Ovary (tissue), 10 donors: ENCODE results near the gene AVPI1. TPM values are rescaled to one million over a fixed set of nuclear protein-coding genes. Genes with fewer than 3 reads are reported as not detected.

ENCODE experiments used
- DNase-seq, 5 donors: peaks; one replicate each; pipeline ENCODE4 v3.0.0-alpha.2; 2019 to 2020
- H3K27ac ChIP-seq, 2 donors: fragments of 200-600 bp; one replicate each; pipeline versions ENCODE4 v1.5.1 to v1.8.0; 2019 to 2022
- H3K27me3 ChIP-seq: fragments of 200-600 bp; one replicate; pipeline ENCODE4 v1.8.0; 2022
- H3K36me3 ChIP-seq: fragments of 200-600 bp; sonication (generic); one replicate; pipeline ENCODE4 v1.5.1; 2019
- H3K4me1 ChIP-seq: one replicate; pipeline ENCODE4 v1.8.1; 2013; ENCODE audit warnings: mild to moderate bottlenecking, moderate library complexity; ENCODE audit not compliant: insufficient read depth
- H3K4me3 ChIP-seq: fragments of 200-600 bp; sonication (generic); one replicate; pipeline ENCODE4 v1.5.1; 2017
- H3K9me3 ChIP-seq, 2 donors: fragments of 200-600 bp in 1 of 2; sonication (generic) in 1 of 2; one replicate each; pipeline versions ENCODE4 v1.5.1 to v1.8.1; 2013 to 2019; ENCODE audit warnings: mild to moderate bottlenecking in 1 of 2, moderate library complexity in 1 of 2
- EP300 ChIP-seq: sonication (generic); formaldehyde crosslinking; IDR thresholded peaks from one replicate; pipeline ENCODE4 v1.6.1; 2017; ENCODE audit warnings: antibody characterized with exemption
- POLR2A ChIP-seq: fragments of 450-650 bp; IDR thresholded peaks from one replicate; pipeline ENCODE4 v1.6.1; 2017; ENCODE audit warnings: antibody characterized with exemption, mild to moderate bottlenecking, moderate library complexity
- WGBS, 3 donors: extraction: QIAGEN DNeasy Blood & Tissue Kit in 1 of 3; methylation state at CpG; one replicate each; pipeline versions ENCODE4 v1.1.5 to v1.1.7; 2013 to 2017; 5-methylcytosine and 5-hydroxymethylcytosine counted together
- intact Hi-C, 4 donors: fragments of 100-400 bp; cut with DNase I; formaldehyde crosslinking; loops; one replicate each; pipeline versions ENCODE4 v1.11.0 to v1.15.1; 2022 to 2023
- long read RNA-seq, 3 donors: library from polyadenylated mRNA in 2 of 3; unstranded in 2 of 3; transcript quantifications; one replicate each; pipeline ENCODE4 v2.0.0 and lab custom pipeline, GENCODE V29; 2021 to 2026
- polyA plus RNA-seq, 2 donors: library from polyadenylated mRNA; stranded (reverse); fragments of 200-250 nt in 1 of 2; fragments of 350-450 nt in 1 of 2; fragmentation: Illumina TruSeq in 1 of 2; extraction: RNeasy Lipid Tissue Mini Kit (QIAGEN cat#74804) in 1 of 2; gene quantifications; one replicate each; pipeline ENCODE4 v1.2.3, GENCODE V29; 2013 to 2014
- total RNA-seq, 7 donors: library from RNA; depleted of rRNA in 2 of 7; stranded (reverse); fragments of >200 nt in 2 of 7; fragmentation: NEBNext Ultra II Directional in 3 of 7; extraction: Animal tissue kit (Norgen Biotek cat#: 25700) in 3 of 7; gene quantifications; one replicate each; pipeline versions ENCODE4 v1.1.0 to v1.2.4, GENCODE V29; 2016 to 2023
- TF ChIP-seq, protein P1 (sequence below), 3 donors: fragments of 450-650 bp in 2 of 3; fragments of 200-600 bp in 1 of 3; IDR thresholded peaks; one replicate each; pipeline versions ENCODE4 v1.5.1 to v1.8.0; 2016 to 2022; ENCODE audit warnings: antibody characterized with exemption in 3 of 3, mild to moderate bottlenecking in 1 of 3
- donor health status: DM: no; HTN: no; CAD: no; lungs with moderate emphysema.
- donor health status: DM: no; HTN: no; CAD: no.
- donor health status: Bipolar disorder and iron deficiency.
- donor health status: DM: yes; HTN: yes; CAD: no.
- donor health status: DM: no; HTN: no; CAD: no.
- donor health status: DM: yes; HTN: yes; CAD: no.

Gene AVPI1, protein sequence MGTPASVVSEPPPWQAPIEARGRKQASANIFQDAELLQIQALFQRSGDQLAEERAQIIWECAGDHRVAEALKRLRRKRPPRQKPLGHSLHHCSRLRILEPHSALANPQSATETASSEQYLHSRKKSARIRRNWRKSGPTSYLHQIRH
- total RNA-seq (100 to 1,000 TPM in 2 of 7 donors, 10 to 100 TPM in 5; 12.0 to 139 (median 31.8) TPM), polyA plus RNA-seq (10 to 100 TPM; 18.2 to 20.8 TPM)
- long read RNA-seq, donor 1, transcript AVPI1-201 (3 exons, 1,457 nt): major isoform, 133 of 147 reads
- long read RNA-seq, donor 1, partial matches to known transcripts: 6 of 147 reads
- long read RNA-seq, donor 1, other reads (novel, unspliced or antisense): 8 of 147 reads
- long read RNA-seq, donor 2, transcript AVPI1-201 (3 exons, 1,457 nt): major isoform, 6 of 6 reads
- long read RNA-seq, donor 2, partial matches to known transcripts: 0 of 6 reads
- long read RNA-seq, donor 2, other reads (novel, unspliced or antisense): 0 of 6 reads
- long read RNA-seq, donor 3, transcript AVPI1-201 (3 exons, 1,457 nt): major isoform, 15 of 38 reads
- long read RNA-seq, donor 3, partial matches to known transcripts: 5 of 38 reads
- long read RNA-seq, donor 3, other reads (novel, unspliced or antisense): 18 of 38 reads

DNA sequence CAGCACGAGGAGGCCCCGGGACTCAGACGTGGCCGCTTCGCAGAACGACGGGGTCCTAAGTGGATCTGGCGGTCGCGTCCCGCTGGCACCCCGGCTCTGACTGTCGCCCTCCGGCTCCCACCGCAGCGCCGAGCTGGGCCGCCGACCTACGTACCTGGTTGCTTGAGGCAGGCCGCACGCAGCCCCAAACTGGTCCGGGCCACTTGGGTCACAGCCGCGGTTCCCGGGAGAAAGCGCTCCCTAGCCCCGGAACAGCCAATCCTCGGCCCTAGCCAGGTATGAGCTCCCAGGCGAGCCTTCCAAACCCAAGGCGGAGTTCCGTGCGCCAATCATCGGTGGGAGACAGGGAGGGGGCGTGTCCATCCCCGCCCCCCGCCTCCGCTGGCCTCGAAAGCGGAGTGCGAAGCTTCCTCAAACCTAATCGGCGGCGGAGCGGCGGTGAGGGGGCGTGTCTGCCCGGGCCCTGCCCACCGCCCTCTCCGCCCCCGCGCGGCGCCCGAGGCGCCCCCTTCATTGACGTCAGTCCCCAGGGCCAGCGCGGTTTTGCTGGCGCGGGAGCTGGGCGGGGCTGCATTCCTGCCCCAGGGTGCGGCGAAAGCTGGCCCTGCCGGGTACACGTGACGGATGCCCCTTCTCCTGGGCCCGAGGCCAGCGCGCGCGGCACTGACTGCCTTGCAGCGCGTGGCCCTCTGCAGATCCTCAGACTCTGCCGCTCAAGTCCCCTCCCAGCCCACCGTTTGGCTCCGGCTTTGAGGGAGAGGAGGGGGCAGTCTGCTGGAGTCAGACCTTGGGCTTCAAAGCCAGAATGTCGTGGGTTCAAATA is at the start of gene AVPI1:
TSS of gene AVPI1 (minus strand) at position 280 of the 823 bp plus-strand sequence. CDS start 7,336 bp downstream, outside the sequence.
- Histone ChIP-seq H3K4me3 (peak within 1 kb of the TSS; percentile 86), H3K27me3 (no peaks in the 10 kb centered on the region), H3K4me1 (peaks cover 18% of the 10 kb centered on the region), H3K27ac (peak within 1 kb of the TSS; percentile 88 to 92), H3K9me3 (no peaks in the 10 kb centered on the region), H3K36me3 (no peaks in the 10 kb centered on the region)
- peak; percentile 98 to 99 (median 98) for DNase-seq
- intact Hi-C loops: loop anchor here in 1 of 4 donors (5.0 kb wide), 1 partner anchor 35 kb away; no protein-coding TSS in a partner anchor
- TF ChIP-seq, protein P1, sequence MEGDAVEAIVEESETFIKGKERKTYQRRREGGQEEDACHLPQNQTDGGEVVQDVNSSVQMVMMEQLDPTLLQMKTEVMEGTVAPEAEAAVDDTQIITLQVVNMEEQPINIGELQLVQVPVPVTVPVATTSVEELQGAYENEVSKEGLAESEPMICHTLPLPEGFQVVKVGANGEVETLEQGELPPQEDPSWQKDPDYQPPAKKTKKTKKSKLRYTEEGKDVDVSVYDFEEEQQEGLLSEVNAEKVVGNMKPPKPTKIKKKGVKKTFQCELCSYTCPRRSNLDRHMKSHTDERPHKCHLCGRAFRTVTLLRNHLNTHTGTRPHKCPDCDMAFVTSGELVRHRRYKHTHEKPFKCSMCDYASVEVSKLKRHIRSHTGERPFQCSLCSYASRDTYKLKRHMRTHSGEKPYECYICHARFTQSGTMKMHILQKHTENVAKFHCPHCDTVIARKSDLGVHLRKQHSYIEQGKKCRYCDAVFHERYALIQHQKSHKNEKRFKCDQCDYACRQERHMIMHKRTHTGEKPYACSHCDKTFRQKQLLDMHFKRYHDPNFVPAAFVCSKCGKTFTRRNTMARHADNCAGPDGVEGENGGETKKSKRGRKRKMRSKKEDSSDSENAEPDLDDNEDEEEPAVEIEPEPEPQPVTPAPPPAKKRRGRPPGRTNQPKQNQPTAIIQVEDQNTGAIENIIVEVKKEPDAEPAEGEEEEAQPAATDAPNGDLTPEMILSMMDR (IDR thresholded peaks at IDR 0.05): peak in 1 of 3 donors; percentile 11
- TF ChIP-seq POLR2A (peak; percentile 96), EP300 (peak; percentile 92)
- WGBS, 3 donors: 0 to 1% (median 1%) methylated on average over 63 to 78 of the region's 78 CpGs

DNA sequence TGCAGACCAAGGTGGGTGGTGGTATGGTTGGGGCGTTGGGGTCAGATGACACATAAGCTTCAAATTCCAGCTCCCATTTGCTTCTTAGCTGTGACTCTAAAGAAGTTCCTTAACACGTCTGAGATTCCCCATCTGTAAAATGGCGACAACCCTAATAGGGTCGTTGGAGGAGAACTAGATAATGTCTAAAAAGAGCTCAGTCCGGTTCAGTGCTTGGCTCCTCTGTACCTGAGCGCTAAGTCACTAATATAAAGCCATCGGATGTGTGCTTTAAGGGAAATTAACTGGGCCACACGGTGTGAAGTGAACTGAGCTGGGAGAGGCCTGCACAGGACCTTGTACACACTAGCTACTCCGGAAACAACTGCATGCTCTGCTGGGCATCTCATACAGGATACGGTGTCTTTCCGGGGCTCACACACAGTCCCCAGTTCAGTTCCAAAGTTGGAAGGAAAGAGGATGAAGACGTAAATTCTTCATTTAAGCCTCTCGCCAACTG is 49.4 kb upstream of the AVPI1 start:
- Histone ChIP-seq H3K27ac (peak overlapping the region in 1 of 2 donors; percentile 75), H3K4me1 (peaks cover 3% of the 10 kb centered on the region), H3K36me3 (no peaks in the 10 kb centered on the region), H3K4me3 (peak overlapping the region; percentile 68), H3K9me3 (no peaks in the 10 kb centered on the region), H3K27me3 (no peaks in the 10 kb centered on the region)
- intact Hi-C loops: loop anchor here in 1 of 4 donors (10.0 kb wide), 1 partner anchor 62 kb away; no protein-coding TSS in a partner anchor
- TF ChIP-seq, protein P1 (IDR thresholded peaks at IDR 0.05): no peak
- 64 to 69% (median 65%) methylated on average over 13 of the region's 13 CpGs for WGBS, 3 donors
- peak in 1 of 5 donors; percentile 19 for DNase-seq

DNA sequence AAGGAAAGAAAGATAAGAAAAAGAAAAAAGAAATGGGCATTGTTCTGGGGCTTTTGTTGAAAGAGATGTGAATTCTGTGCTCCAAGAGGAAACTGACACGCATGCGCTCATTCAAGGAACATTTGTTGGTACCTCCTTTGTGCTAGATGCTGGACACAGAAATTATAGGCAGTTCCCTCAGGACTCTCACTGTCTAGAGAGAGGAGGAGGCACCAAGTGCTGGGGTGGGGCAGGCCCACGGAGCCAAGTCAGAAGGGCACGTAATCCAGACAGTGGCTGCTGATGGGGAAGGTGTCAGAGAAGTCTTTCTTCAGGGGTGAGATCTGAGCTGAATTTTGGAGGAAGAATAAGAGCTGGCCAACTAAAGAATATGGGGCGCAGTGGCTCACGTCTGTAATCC is 47.0 kb upstream of the AVPI1 start:
- DNase-seq: peak in 1 of 5 donors; percentile 19
- H3K9me3 ChIP-seq: no peaks in the 10 kb centered on the region
- intact Hi-C loops: loop anchor here in 2 of 4 donors (5.0 to 10.0 kb wide), 2 partner anchors 37 to 59 kb away; no protein-coding TSS in a partner anchor
- no peak overlapping the region for H3K4me3 ChIP-seq
- TF ChIP-seq, protein P1 (IDR thresholded peaks at IDR 0.05): no peak
- TF ChIP-seq POLR2A (no peak), EP300 (no peak)
- no peaks in the 10 kb centered on the region for H3K27me3 ChIP-seq
- WGBS, 3 donors: 66 to 83% (median 80%) methylated on average over 6 of the region's 6 CpGs
- H3K27ac ChIP-seq: no peak overlapping the region
- no peaks in the 10 kb centered on the region for H3K36me3 ChIP-seq
- peaks cover 3% of the 10 kb centered on the region for H3K4me1 ChIP-seq

DNA sequence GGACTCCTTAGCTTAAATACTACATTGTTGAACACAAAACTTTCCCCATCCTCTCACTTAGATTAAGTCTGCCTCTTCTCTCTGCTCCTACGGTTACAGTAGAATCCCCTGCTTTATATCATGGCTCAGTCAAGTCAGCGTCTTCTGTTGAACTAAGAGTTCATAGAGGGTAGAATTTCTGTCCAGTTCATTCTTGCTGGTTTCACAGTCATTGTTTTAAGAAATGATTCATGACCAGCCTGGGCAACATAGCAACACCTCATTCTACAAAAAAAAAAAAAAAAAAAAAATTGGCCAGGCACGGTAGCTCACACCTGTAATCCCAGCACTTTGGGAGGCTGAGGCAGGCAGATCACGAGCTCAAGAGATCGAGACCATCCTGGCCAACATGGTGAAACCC is 46.2 kb upstream of the AVPI1 start:
- H3K4me1 ChIP-seq: no peaks in the 10 kb centered on the region
- no peak overlapping the region for H3K27ac ChIP-seq
- intact Hi-C loops: loop anchor here (2.0 to 10.0 kb wide), 6 partner anchors 24 to 58 kb away; no protein-coding TSS in a partner anchor
- TF ChIP-seq, protein P1 (IDR thresholded peaks at IDR 0.05): no peak
- no peak for TF ChIP-seq POLR2A
- no peak for TF ChIP-seq EP300
- no peaks in the 10 kb centered on the region for H3K36me3 ChIP-seq
- 77 to 81% (median 81%) methylated on average over 5 of the region's 5 CpGs for WGBS, 3 donors
- H3K4me3 ChIP-seq: no peak overlapping the region
- H3K27me3 ChIP-seq: no peaks in the 10 kb centered on the region
- H3K9me3 ChIP-seq: no peaks in the 10 kb centered on the region
- DNase-seq: no peak
